SU-DHL-6 (cell line): Measurements from ENCODE around the gene TMA7B.

Experiments used
- CTCF ChIP-seq: fragments of 200-600 bp; sonication (generic); IDR thresholded peaks from one replicate; pipeline ENCODE4 v1.5.1; 2017; ENCODE audit warnings: antibody characterized with exemption, mild to moderate bottlenecking, low read length, moderate library complexity; ENCODE audit not compliant: insufficient read depth, poor library complexity, severe bottlenecking
- EZH2phosphoT487 ChIP-seq: fragments of 200-600 bp; sonication (generic), shearing (Covaris generic); conservative IDR thresholded peaks from 2 replicates; pipeline ENCODE4 v1.6.1; 2018; ENCODE audit warnings: mild to moderate bottlenecking, antibody characterized with exemption, low read length, moderate library complexity, mixed read lengths

GRCh38 chr22:39995393-39996252, 35.4 kb downstream of the TMA7B start:
- TF ChIP-seq CTCF (no peak), EZH2phosphoT487 (no peak)
